ENCODE results near the gene TBC1D16. TPM values are rescaled to one million over a fixed set of nuclear protein-coding genes. Genes with fewer than 3 reads are reported as not detected.

The TBC1D16 gene
- total RNA-seq, 3 donors from 2014 or later = 10.9 to 23.4 (median 22.1) TPM

- no peak for DNase-seq
- Histone ChIP-seq H3K36me3 (ENCODE audit: low read depth) (no peaks in the 10 kb centered on the region), H3K4me1 (ENCODE audit: low read depth) (no peaks in the 10 kb centered on the region), H3K9me3 (no peaks in the 10 kb centered on the region), H3K4me3 (no peak overlapping the region)
- intact Hi-C loops (cut with DNase I, micrococcal nuclease) = no loop called here
- ATAC-seq = no peak
- no peak for TF ChIP-seq CTCF (IDR thresholded peaks at IDR 0.05)
Measured at GRCh38 chr17:79952901-79953300, 82.8 kb downstream of the TBC1D16 start.

- ATAC-seq (no peak), DNase-seq (peak in 1 of 3 donors; percentile 12)
- Histone ChIP-seq H3K4me1 (ENCODE audit: low read depth) (no peaks in the 10 kb centered on the region), H3K9me3 (no peaks in the 10 kb centered on the region), H3K4me3 (no peak overlapping the region), H3K36me3 (ENCODE audit: low read depth) (no peaks in the 10 kb centered on the region)
- intact Hi-C loops (cut with DNase I, micrococcal nuclease) = no loop called here
- no peak for TF ChIP-seq CTCF (IDR thresholded peaks at IDR 0.05)
Measured at GRCh38 chr17:79952265-79952877, 83.3 kb downstream of the TBC1D16 start.

DNA sequence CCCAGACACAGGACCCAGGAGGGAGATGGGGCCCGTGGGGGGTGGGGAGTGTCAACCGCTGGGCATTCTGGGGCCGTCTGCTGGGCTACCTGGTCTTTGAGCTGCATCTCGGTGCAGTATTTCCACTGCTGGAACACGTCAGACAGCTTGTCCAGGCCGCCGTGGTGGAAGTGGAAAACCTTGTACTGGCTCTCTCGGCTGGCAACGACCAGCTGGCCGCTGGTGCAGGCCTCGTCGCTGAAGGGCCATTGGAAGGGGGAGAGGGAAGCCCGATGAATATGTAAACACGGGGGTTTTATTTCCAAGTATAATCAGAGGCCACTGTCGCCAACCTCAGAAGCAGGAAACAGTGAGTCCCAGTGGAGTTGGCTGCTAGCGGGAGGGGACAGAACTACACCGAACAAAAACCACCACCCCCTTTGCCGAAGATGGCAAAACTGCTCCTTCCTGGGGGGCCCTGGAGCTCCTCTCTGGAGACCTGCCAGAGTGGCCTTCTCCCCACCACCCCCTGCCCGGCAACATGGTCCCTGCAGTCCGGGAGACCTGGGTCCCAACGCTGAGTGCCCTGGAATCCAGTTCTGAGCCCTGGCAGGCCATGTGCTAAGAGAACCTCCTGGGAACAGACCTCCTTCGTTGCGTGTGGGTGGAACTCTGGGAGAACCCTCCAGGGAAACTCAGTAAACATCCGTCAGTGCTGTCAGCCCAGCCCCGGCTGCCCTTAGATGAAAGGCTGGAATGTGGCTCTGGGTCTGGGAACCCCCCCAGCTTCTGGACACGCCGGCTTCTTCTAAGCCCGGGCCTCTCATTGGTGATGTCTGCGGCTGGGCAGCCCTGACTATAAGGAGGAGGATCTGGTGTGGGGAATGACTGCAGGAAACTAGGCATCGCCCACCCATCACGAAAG is 84.1 kb downstream of the TBC1D16 start:
- no peak overlapping the region for H3K4me3 ChIP-seq
- no peaks in the 10 kb centered on the region for H3K4me1 ChIP-seq (ENCODE audit: low read depth)
- DNase-seq (peak in 1 of 3 donors; percentile 25), ATAC-seq (peak; percentile 30)
- H3K9me3 ChIP-seq = no peaks in the 10 kb centered on the region
- intact Hi-C loops (cut with DNase I, micrococcal nuclease) = no loop called here
- TF ChIP-seq CTCF (IDR thresholded peaks at IDR 0.05) = no peak
- H3K36me3 ChIP-seq (ENCODE audit: low read depth) = no peaks in the 10 kb centered on the region

DNA sequence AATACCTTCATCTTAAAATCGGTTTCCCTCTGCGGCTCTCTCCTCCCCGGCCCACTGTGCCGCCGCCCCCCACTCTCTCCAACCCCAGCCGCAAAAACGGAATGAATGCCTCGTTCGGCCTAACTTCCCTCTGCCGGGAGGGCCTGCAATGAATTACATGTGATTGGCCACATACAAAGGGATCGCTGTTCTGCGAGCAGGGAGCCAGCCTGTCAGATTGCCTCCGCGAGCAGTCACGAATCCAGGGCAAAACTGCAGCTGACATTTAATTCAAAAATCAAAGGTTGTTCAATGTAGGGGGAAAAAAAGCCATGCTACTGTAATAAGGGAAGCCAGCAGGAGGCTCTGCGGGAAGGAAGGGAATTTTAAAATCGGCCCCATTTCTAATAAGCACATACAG is 84.9 kb downstream of the TBC1D16 start:
- no peak overlapping the region for H3K4me3 ChIP-seq
- DNase-seq (peak in 1 of 3 donors; percentile 7), ATAC-seq (no peak)
- no peaks in the 10 kb centered on the region for H3K9me3 ChIP-seq
- no peaks in the 10 kb centered on the region for H3K4me1 ChIP-seq (ENCODE audit: low read depth)
- no peaks in the 10 kb centered on the region for H3K36me3 ChIP-seq (ENCODE audit: low read depth)
- no peak for TF ChIP-seq CTCF (IDR thresholded peaks at IDR 0.05)
- intact Hi-C loops (cut with DNase I, micrococcal nuclease) = no loop called here

DNA sequence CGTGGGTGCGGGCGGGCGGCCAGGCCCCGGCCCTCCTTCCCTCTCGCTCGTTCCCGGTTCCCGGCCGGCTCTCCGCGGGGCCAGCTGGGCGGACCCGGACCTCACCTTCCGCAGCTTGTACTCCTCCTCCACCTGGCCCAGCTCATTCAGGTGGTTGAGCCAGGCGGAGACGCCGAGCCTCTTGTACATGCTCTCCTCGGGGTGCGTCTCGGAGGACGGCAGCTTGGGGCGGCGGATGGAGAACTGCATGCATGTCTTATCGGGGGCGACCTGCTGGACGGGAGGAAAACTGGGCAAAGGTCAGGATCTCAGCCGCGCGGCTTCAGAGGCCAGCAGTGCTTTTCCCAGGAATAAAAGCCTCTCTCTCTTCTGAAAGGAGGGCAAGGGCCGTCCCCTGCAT is 85.4 kb downstream of the TBC1D16 start:
- TF ChIP-seq CTCF (IDR thresholded peaks at IDR 0.05) = no peak
- no peaks in the 10 kb centered on the region for H3K9me3 ChIP-seq
- H3K4me1 ChIP-seq (ENCODE audit: low read depth) = no peaks in the 10 kb centered on the region
- no peaks in the 10 kb centered on the region for H3K36me3 ChIP-seq (ENCODE audit: low read depth)
- intact Hi-C loops (cut with DNase I, micrococcal nuclease) = no loop called here
- H3K4me3 ChIP-seq = no peak overlapping the region
- DNase-seq (peak in 1 of 3 donors; percentile 18), ATAC-seq (no peak)

Measured in mucosa of descending colon (tissue), 3 donors.